ENCODE data around the gene THSD4.

Gene THSD4

GRCh38 chr15:71098920-71099319 is 16.4 kb upstream of the THSD4 start:
- DNase-seq (ENCODE audit: low read depth) = no peak

DNA sequence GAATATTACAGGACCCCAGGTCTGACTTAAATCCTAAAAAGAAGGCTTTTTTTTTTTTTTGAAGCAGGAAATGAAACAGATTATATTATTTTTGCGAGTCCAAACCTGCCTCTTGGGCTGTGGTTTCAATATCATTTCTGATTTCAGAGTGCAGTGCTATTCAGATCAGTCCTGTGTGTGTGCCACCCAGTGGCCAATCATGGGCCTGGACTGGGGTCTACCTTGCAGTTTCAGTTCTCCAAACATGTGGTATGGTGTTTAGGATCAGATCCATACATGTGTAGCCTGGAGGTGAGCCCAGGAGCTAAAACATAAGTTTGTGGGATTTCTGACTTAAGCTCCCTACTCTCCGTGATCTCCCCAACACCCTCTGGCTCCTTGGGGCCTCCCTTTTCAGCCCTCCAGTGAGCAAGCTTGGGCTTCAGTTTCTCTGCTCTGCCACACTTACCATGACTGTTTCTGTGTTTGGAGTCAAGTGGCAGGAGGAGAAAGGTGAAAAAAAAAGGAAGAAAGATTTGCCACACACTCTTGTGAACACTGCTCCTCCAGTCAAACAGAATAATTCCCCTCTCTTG is 12.1 kb upstream of the THSD4 start:
- DNase-seq (ENCODE audit: low read depth) = no peak

- DNase-seq (ENCODE audit: low read depth) = no peak
These were observed 10.6 kb upstream of the THSD4 start for GRCh38 chr15:71104636-71105035.

GRCh38 chr15:71105444-71105843 is 9.8 kb upstream of the THSD4 start:
- DNase-seq (ENCODE audit: low read depth) = no peak

- no peak for DNase-seq (ENCODE audit: low read depth)
These were observed 8.3 kb upstream of the THSD4 start for GRCh38 chr15:71106802-71107500.

DNA sequence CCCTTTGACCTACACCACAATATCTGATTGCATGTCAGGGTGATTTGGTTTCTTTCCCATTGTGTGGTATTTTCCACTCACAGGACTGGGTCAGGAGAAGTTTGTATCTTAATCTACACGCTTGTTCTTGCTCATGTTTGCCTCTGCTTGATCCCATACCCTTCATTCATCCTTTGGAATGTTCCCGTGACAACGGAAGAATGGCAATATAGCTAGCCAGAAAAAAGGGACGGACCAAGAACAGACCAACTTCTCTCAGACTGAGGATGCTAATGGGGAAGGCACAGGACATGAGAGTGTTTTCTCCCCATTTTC is 7.8 kb upstream of the THSD4 start:
- DNase-seq (ENCODE audit: low read depth) = no peak

GRCh38 chr15:71109130-71109529 is 6.1 kb upstream of the THSD4 start:
- DNase-seq (ENCODE audit: low read depth) = no peak

DNA sequence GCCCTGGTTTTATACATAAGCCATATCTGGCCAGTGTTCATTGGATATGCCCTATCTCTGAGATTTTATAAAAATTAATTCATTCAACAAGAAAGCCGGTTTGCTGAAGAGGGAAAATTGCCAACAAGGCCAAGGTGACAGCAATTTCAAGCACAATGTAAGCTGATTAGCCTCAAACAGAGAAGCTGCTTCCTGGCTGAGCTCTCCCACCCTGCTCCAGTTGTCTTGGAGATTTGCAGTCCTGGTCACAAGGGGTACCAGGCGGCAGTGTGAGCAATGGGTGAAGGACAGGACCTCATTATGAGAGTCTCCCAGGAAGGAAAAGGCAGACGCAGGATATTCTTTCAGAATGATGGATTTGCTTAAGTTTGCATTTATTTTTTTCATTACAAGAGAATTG is 5.4 kb upstream of the THSD4 start:
- DNase-seq (ENCODE audit: low read depth) = no peak

DNA sequence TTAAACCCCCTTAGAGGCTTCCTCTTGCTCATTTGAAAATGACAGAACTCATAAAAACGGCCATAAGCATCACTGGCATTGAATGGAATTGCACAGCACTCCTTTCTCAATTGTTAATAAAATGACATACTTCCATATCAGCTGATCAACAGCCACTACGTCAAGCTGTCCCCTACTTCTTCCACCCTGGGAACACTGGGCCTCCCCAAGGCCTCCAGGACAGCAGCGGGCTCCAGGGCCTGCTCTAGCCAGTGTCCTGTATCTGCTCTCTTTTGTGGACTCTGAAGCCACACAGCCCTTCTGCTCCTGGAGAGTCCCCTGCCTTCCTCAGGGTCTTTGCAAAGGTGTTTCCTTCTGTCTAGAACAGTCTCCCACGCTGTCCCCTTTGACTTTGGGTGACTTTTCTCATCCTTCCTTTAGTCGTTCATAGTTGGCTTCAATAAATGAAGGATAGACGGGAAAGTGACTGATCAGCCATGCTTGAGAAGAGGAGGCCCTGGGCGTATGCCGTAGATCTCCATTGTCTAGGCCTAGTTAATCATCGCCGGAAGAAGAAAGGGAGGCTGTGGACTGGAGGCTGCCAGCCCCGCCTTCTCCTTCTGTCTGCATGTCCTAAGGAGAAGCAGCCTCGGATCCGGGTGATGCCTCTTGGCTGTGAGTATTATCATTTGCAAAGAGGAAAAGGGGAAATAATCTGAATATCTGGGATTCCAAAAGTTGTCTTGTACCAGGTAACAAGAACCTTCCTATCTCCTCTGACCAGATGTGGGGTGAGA is 4.7 kb upstream of the THSD4 start:
- no peak for DNase-seq (ENCODE audit: low read depth)

GRCh38 chr15:71111181-71111565 is 4.1 kb upstream of the THSD4 start:
- DNase-seq (ENCODE audit: low read depth) = no peak

- no peak for DNase-seq (ENCODE audit: low read depth)
These were observed 3.3 kb upstream of the THSD4 start for GRCh38 chr15:71111950-71112349.

GRCh38 chr15:71112429-71112828 is 2.8 kb upstream of the THSD4 start:
- no peak for DNase-seq (ENCODE audit: low read depth)

GRCh38 chr15:71114066-71114680 is 1.1 kb upstream of the THSD4 start:
- DNase-seq (ENCODE audit: low read depth) = no peak

GRCh38 chr15:71115567-71116351 is 488 bp downstream of the THSD4 start:
- peak; percentile 13 for DNase-seq (ENCODE audit: low read depth)

- no peak for DNase-seq (ENCODE audit: low read depth)
These were observed 1.1 kb downstream of the THSD4 start for GRCh38 chr15:71116366-71116765.

DNA sequence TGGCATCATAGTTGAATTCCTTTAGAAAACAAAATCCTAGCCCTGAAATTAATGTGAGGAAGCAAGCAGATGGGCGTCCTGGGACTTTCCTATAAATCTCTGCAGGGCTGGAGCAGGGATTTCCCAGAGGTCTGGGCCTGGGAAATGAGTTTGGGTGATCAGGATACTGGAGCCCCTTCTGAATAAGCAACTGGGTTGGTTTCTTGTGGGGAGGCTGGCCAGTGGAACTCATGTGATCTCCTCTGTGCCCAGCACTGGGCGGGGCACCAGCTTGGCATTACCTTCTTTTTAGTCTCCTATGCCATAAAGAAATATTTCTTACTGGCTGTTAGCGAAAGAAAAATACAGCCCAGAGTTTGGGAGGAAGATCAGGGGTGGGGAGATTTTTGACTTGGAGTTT is 1.7 kb downstream of the THSD4 start:
- DNase-seq (ENCODE audit: low read depth) = no peak

GRCh38 chr15:71117714-71118305 is 2.5 kb downstream of the THSD4 start:
- DNase-seq (ENCODE audit: low read depth) = no peak

- no peak for DNase-seq (ENCODE audit: low read depth)
These were observed 3.1 kb downstream of the THSD4 start for GRCh38 chr15:71118345-71118744.

DNA sequence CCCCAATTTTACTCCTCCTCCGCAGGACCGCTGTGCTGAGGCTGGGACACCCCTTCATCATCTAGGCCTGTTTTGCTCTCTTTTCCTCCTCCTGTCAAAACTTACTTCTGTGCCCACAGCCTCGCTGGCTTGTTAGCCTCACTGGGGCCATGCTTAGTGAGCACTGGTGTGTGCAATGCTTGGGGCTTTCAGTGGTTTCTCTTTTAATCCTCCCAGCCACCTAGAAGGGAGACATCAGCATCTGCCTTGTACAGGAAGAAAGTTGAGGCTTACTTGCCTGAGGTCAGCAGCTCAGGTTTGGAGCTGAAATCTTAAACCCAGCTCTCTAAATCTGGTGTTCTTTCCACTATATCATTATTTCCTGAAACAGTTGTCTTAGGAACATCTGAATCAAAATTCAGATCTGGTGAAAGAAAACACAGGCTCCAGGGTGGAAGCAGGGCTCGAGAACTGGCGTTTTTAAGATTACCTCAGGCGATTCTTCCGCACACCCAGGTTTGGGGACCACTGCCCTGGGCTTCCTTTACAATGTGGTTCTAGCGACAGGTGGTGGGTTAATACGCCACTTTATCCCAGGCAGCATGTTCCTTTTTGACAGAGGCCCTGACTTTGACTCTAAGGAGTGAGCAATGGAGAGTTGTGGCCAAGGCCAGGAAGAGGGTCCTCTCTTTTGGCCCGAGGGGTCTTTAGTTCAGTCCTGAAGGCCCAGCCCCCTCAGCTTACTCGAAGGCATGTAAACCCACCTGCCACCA is 3.8 kb downstream of the THSD4 start:
- DNase-seq (ENCODE audit: low read depth) = no peak

GRCh38 chr15:71120428-71120944 is 5.2 kb downstream of the THSD4 start:
- no peak for DNase-seq (ENCODE audit: low read depth)

GRCh38 chr15:71121442-71121841 is 6.2 kb downstream of the THSD4 start:
- DNase-seq (ENCODE audit: low read depth) = no peak
